ENCODE results near the gene ZNF521. TPM values are rescaled to one million over a fixed set of nuclear protein-coding genes. Genes with fewer than 3 reads are reported as not detected.
A peak's percentile ranks its signal among the peaks of the same experiment; 100 is the strongest.

ZNF521 gene
- total RNA-seq, 1 donor from 2014 or later: 2.0 TPM

DNA sequence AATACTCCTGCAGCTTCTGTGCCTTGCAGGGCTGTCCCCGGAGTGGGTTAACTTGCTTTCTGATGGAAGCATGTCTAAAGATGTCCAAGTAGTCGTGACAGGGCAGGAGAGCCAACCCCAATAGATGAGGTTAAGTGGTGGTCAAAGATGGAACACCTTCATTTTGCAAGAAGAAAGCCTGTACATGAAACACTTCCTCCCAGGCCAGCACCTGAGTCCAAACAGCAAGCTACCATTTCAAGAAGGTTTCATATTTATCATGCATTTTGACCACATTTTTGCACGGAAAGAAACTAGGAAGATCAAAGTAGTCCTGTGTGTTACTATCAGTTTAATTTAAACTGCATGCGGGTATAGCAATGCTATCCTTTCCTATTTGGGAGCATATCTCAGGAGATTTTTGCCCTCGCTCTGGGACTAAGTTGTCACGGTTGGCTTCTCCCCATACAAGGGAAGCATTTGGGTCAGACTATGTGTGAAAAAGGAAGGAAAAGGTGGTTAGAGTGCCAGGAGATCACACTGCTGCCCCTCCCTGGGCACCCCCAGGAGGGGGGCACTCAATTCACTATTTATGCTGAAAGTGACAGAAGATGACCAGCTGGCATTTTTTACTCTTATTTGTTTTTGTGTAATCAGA, 187.6 kb downstream of the ZNF521 start:
- peak overlapping the region; percentile 44 for H3K4me3 ChIP-seq (ENCODE audit: low read depth, low read length)
- DNase-seq (ENCODE audit: low read depth): no peak
- TF ChIP-seq, protein P1, sequence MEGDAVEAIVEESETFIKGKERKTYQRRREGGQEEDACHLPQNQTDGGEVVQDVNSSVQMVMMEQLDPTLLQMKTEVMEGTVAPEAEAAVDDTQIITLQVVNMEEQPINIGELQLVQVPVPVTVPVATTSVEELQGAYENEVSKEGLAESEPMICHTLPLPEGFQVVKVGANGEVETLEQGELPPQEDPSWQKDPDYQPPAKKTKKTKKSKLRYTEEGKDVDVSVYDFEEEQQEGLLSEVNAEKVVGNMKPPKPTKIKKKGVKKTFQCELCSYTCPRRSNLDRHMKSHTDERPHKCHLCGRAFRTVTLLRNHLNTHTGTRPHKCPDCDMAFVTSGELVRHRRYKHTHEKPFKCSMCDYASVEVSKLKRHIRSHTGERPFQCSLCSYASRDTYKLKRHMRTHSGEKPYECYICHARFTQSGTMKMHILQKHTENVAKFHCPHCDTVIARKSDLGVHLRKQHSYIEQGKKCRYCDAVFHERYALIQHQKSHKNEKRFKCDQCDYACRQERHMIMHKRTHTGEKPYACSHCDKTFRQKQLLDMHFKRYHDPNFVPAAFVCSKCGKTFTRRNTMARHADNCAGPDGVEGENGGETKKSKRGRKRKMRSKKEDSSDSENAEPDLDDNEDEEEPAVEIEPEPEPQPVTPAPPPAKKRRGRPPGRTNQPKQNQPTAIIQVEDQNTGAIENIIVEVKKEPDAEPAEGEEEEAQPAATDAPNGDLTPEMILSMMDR (conservative IDR thresholded peaks at IDR 0.05; ENCODE audit: low read depth, low read length): no peak

- no peak overlapping the region for H3K4me3 ChIP-seq (ENCODE audit: low read depth, low read length)
- TF ChIP-seq, protein P1 (conservative IDR thresholded peaks at IDR 0.05; ENCODE audit: low read depth, low read length): no peak
- no peak for DNase-seq (ENCODE audit: low read depth)
Measured at GRCh38 chr18:25153426-25153825, 198.5 kb downstream of the ZNF521 start.

DNA sequence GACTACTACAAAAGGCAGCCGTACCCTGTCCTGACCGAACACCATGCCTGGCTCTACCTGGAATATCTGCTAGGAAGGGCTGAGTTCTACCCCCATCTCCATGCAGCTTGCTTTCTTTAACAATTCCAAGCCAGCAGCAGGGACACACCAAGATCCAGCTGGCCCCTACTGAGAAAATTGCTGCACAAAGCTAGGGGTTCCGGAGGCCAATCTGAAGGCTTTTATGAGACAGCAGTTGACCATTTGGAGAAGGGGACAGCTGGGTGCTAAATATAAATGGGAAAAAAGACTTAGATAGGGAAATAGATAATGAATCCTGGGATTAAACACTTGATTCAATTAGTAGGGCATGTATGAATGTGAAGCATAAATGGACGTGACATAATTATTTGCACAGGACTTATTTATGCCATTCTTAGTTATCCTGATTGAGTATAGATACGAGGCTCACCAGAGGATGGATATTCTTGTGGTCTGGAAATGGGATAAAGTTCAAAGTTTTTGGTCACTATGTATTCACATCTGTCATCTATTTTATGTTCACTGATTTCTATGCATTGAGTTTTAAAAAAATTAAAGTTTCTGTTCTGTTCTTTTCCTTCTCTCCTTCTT, 204.0 kb downstream of the ZNF521 start:
- TF ChIP-seq, protein P1 (conservative IDR thresholded peaks at IDR 0.05; ENCODE audit: low read depth, low read length): no peak
- no peak for DNase-seq (ENCODE audit: low read depth)
- H3K4me3 ChIP-seq (ENCODE audit: low read depth, low read length): no peak overlapping the region

DNA sequence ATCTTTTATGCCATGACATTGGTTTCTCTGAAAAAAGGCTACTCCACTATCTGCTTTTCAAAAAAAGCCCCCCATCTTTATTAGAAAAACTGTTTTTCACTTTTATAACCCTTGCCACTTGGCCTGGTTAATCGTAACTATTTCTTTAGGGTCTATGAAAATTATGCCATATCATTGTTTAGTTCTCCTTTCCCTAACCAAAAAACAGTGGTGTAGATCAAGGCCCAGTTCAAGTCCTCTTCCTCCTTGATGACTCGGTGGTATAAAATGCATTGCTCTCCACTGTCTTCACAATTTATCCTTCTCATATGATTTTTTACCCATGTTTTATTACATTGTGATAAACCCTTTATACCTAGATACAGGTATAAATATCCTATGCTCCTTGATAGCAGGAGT, 205.5 kb downstream of the ZNF521 start:
- DNase-seq (ENCODE audit: low read depth): no peak
- TF ChIP-seq, protein P1 (conservative IDR thresholded peaks at IDR 0.05; ENCODE audit: low read depth, low read length): no peak
- H3K4me3 ChIP-seq (ENCODE audit: low read depth, low read length): no peak overlapping the region

- H3K4me3 ChIP-seq (ENCODE audit: low read depth, low read length): no peak overlapping the region
- TF ChIP-seq, protein P1 (conservative IDR thresholded peaks at IDR 0.05; ENCODE audit: low read depth, low read length): no peak
- no peak for DNase-seq (ENCODE audit: low read depth)
Measured at GRCh38 chr18:25145731-25146511, 206.0 kb downstream of the ZNF521 start.

DNA sequence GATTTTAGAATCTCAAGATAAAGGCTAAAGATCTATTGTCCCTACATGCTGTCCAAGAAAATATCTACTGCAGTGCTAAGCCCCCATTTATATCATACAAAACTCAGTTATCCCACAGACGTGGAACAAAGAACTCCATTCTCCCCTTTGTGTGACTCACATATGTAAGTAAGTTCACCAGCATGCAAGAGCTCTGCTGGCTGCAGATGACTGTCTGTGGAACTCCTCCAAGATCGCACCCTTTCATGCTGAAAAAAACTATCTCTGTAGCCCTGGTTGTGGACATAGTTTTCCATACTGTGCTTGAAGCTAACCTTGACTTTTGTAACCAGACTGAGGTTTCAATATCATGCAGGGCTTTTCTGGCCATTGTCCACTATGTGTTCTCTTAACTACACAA, 207.1 kb downstream of the ZNF521 start:
- DNase-seq (ENCODE audit: low read depth): no peak
- TF ChIP-seq, protein P1 (conservative IDR thresholded peaks at IDR 0.05; ENCODE audit: low read depth, low read length): no peak

More for the DNA sequence above, 207.1 kb downstream of the ZNF521 start:
- H3K4me3 ChIP-seq (ENCODE audit: low read depth, low read length): no peak overlapping the region

Measured in epithelial cell of proximal tubule (primary cell).